Measurements from ENCODE around the gene ZFP90.

The ZFP90 gene

DNA sequence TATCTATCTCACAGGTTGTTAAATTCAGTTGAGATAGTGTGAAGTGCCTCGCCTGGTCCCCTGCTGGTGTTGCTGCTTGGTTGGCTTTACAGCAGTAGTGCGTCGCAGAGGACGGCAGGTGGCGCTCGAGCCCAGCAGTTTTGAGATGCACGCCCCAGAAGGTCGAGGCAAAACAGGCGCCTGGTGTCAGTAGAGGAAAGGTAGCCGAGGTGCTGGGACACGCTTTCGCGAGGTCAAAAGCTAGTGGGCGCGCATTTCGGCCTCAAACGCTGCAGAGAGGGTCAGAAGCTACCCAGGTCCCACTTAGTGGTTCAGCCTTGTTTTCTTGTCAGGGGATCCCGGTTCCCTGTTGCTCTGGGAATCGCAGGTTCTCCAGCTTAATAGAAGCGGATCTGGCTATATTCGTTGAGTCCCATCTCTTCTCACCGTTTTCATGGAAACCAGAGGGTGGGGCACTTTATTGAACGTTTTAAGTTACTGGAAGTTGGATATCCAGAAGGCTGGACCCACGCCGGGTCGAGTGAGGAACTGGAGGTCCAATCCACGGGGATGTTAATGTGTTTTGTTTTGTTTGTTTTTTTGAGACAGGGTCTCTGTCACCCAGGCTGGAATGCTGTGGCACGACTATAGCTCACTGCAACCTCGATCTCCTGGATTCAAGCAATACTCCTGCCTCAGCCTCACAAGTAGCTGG lies 10.3 kb upstream of the ZFP90 start:
- peak overlapping the region; percentile 32 for H3K9ac ChIP-seq (ENCODE audit: insufficient read length, low read depth)
- H3K27me3 ChIP-seq (ENCODE audit: insufficient read depth, insufficient read length), result peaks cover 21% of the 10 kb centered on the region
- no peak overlapping the region for H3K4me3 ChIP-seq (ENCODE audit: insufficient read length, low read depth)
- DNase-seq (ENCODE audit: low read depth, low spot score), result peak; percentile 88
- peaks cover 10% of the 10 kb centered on the region for H3K4me1 ChIP-seq (ENCODE audit: insufficient read depth, insufficient read length)
- peaks cover 17% of the 10 kb centered on the region; the same call in 1 of the 2 replicates for H3K9me3 ChIP-seq (ENCODE audit: insufficient read depth, low read length)
- no peaks in the 10 kb centered on the region for H3K36me3 ChIP-seq (ENCODE audit: insufficient read depth, insufficient read length, low read length)
- TF ChIP-seq YY1 (IDR thresholded peaks at IDR 0.05; ENCODE audit: insufficient read depth, insufficient read length) (no peak), ZNF274 (IDR thresholded peaks at IDR 0.05; ENCODE audit: low read depth, low read length) (no peak), SUZ12 (IDR thresholded peaks at IDR 0.05; ENCODE audit: extremely low read depth, insufficient read depth, insufficient read length) (no peak)

- peaks cover 10% of the 10 kb centered on the region for H3K4me1 ChIP-seq (ENCODE audit: insufficient read depth, insufficient read length)
Measured at GRCh38 chr16:68529608-68529930, 9.5 kb upstream of the ZFP90 start.

GRCh38 chr16:68529931-68530701 lies 9.0 kb upstream of the ZFP90 start:
- Histone ChIP-seq H3K9me3 (ENCODE audit: insufficient read depth, low read length) (peaks cover 17% of the 10 kb centered on the region; the same call in 1 of the 2 replicates), H3K27me3 (ENCODE audit: insufficient read depth, insufficient read length) (peaks cover 21% of the 10 kb centered on the region), H3K9ac (ENCODE audit: insufficient read length, low read depth) (peak overlapping the region; percentile 78), H3K4me3 (ENCODE audit: insufficient read length, low read depth) (peak overlapping the region; percentile 60), H3K36me3 (ENCODE audit: insufficient read depth, insufficient read length, low read length) (no peaks in the 10 kb centered on the region), H3K4me1 (ENCODE audit: insufficient read depth, insufficient read length) (peaks cover 10% of the 10 kb centered on the region)
- no peak for TF ChIP-seq SUZ12 (IDR thresholded peaks at IDR 0.05; ENCODE audit: extremely low read depth, insufficient read depth, insufficient read length)
- TF ChIP-seq YY1 (IDR thresholded peaks at IDR 0.05; ENCODE audit: insufficient read depth, insufficient read length), result peak; percentile 58
- DNase-seq (ENCODE audit: low read depth, low spot score), result peak; percentile 84

More at GRCh38 chr16:68529608-68529930, 9.5 kb upstream of the ZFP90 start:
- TF ChIP-seq ZNF274 (IDR thresholded peaks at IDR 0.05; ENCODE audit: low read depth, low read length) (no peak), YY1 (IDR thresholded peaks at IDR 0.05; ENCODE audit: insufficient read depth, insufficient read length) (no peak), SUZ12 (IDR thresholded peaks at IDR 0.05; ENCODE audit: extremely low read depth, insufficient read depth, insufficient read length) (no peak)
- no peak for DNase-seq (ENCODE audit: low read depth, low spot score)
- Histone ChIP-seq H3K36me3 (ENCODE audit: insufficient read depth, insufficient read length, low read length) (no peaks in the 10 kb centered on the region), H3K4me3 (ENCODE audit: insufficient read length, low read depth) (peak overlapping the region; percentile 60), H3K27me3 (ENCODE audit: insufficient read depth, insufficient read length) (peaks cover 21% of the 10 kb centered on the region), H3K9me3 (ENCODE audit: insufficient read depth, low read length) (peaks cover 17% of the 10 kb centered on the region; the same call in 1 of the 2 replicates), H3K9ac (ENCODE audit: insufficient read length, low read depth) (peak overlapping the region; percentile 78)

GRCh38 chr16:68533937-68534336 lies 5.2 kb upstream of the ZFP90 start:
- Histone ChIP-seq H3K27me3 (ENCODE audit: insufficient read depth, insufficient read length) (peaks cover 19% of the 10 kb centered on the region), H3K9me3 (ENCODE audit: insufficient read depth, low read length) (no peaks in the 10 kb centered on the region), H3K4me3 (ENCODE audit: insufficient read length, low read depth) (no peak overlapping the region), H3K36me3 (ENCODE audit: insufficient read depth, insufficient read length, low read length) (no peaks in the 10 kb centered on the region), H3K4me1 (ENCODE audit: insufficient read depth, insufficient read length) (peaks cover 10% of the 10 kb centered on the region), H3K9ac (ENCODE audit: insufficient read length, low read depth) (no peak overlapping the region)
- no peak for DNase-seq (ENCODE audit: low read depth, low spot score)
- no peak for TF ChIP-seq ZNF274 (IDR thresholded peaks at IDR 0.05; ENCODE audit: low read depth, low read length)
- TF ChIP-seq YY1 (IDR thresholded peaks at IDR 0.05; ENCODE audit: insufficient read depth, insufficient read length), result no peak
- TF ChIP-seq SUZ12 (IDR thresholded peaks at IDR 0.05; ENCODE audit: extremely low read depth, insufficient read depth, insufficient read length), result no peak

DNA sequence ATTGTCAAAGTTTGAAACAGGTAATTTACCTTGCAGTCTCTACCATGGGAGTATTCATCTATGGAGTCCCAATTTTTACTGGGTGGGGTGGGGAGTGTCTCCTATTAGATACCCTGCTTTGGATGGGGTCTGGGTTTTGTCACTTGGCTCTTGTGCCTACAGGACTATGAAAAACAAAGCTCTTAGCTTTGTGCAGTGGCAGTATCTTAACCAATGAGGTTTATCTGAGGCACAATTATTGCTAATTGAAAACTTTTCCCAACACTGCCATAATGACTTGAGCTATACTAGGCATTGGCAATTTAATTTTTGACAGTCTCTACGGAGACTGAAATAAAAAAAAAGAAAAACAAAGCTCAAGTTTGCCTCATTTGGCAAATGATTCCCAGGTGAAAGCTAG lies 3.8 kb upstream of the ZFP90 start:
- TF ChIP-seq YY1 (IDR thresholded peaks at IDR 0.05; ENCODE audit: insufficient read depth, insufficient read length) (no peak), ZNF274 (IDR thresholded peaks at IDR 0.05; ENCODE audit: low read depth, low read length) (no peak), SUZ12 (IDR thresholded peaks at IDR 0.05; ENCODE audit: extremely low read depth, insufficient read depth, insufficient read length) (no peak)
- DNase-seq (ENCODE audit: low read depth, low spot score), result no peak

DNA sequence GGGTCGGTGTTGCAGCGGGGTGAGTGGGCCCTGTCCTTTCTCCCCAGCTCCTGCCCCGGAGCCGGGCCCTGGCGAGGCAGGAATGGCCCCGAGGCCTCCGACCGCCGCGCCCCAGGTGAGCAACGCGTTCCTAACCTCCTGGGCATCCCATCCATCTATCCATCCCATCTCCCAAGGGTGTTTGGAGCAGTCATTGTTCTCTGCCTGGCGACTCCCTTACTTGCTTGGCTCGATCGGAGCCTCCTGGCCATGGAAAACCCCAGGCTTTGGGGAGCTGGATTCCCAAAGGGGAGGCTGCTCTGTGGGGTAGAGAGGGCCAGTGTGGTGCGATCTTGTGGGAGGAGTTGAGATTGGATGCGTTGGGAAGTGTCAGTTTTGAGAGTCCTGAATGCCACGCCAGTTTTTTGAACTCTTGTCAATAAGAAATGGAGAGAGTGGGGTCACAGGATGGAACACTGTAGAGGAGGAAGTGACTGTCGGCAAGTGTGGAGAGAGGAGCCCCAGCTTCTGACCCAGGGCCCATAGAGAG lies 684 bp downstream of the ZFP90 start:
- Histone ChIP-seq H3K9ac (ENCODE audit: insufficient read length, low read depth) (peak overlapping the region; percentile 94), H3K27me3 (ENCODE audit: insufficient read depth, insufficient read length) (no peaks in the 10 kb centered on the region), H3K36me3 (ENCODE audit: insufficient read depth, insufficient read length, low read length) (peaks cover 32% of the 10 kb centered on the region), H3K9me3 (ENCODE audit: insufficient read depth, low read length) (no peaks in the 10 kb centered on the region), H3K4me3 (ENCODE audit: insufficient read length, low read depth) (peak overlapping the region; percentile 89), H3K4me1 (ENCODE audit: insufficient read depth, insufficient read length) (no peaks in the 10 kb centered on the region)
- TF ChIP-seq SUZ12 (IDR thresholded peaks at IDR 0.05; ENCODE audit: extremely low read depth, insufficient read depth, insufficient read length), result no peak
- TF ChIP-seq ZNF274 (IDR thresholded peaks at IDR 0.05; ENCODE audit: low read depth, low read length), result no peak
- no peak for TF ChIP-seq YY1 (IDR thresholded peaks at IDR 0.05; ENCODE audit: insufficient read depth, insufficient read length)
- no peak for DNase-seq (ENCODE audit: low read depth, low spot score)

More for the DNA sequence above, 3.8 kb upstream of the ZFP90 start:
- Histone ChIP-seq H3K4me3 (ENCODE audit: insufficient read length, low read depth) (no peak overlapping the region), H3K27me3 (ENCODE audit: insufficient read depth, insufficient read length) (peaks cover 8% of the 10 kb centered on the region), H3K4me1 (ENCODE audit: insufficient read depth, insufficient read length) (peaks cover 2% of the 10 kb centered on the region), H3K9me3 (ENCODE audit: insufficient read depth, low read length) (no peaks in the 10 kb centered on the region), H3K9ac (ENCODE audit: insufficient read length, low read depth) (no peak overlapping the region), H3K36me3 (ENCODE audit: insufficient read depth, insufficient read length, low read length) (no peaks in the 10 kb centered on the region)

- no peaks in the 10 kb centered on the region for H3K27me3 ChIP-seq (ENCODE audit: insufficient read depth, insufficient read length)
- H3K4me3 ChIP-seq (ENCODE audit: insufficient read length, low read depth), result no peak overlapping the region
- no peak for DNase-seq (ENCODE audit: low read depth, low spot score)
- TF ChIP-seq ZNF274 (IDR thresholded peaks at IDR 0.05; ENCODE audit: low read depth, low read length) (no peak), YY1 (IDR thresholded peaks at IDR 0.05; ENCODE audit: insufficient read depth, insufficient read length) (no peak), SUZ12 (IDR thresholded peaks at IDR 0.05; ENCODE audit: extremely low read depth, insufficient read depth, insufficient read length) (no peak)
- peaks cover 65% of the 10 kb centered on the region for H3K36me3 ChIP-seq (ENCODE audit: insufficient read depth, insufficient read length, low read length)
- H3K9me3 ChIP-seq (ENCODE audit: insufficient read depth, low read length), result peaks cover 65% of the 10 kb centered on the region
- no peaks in the 10 kb centered on the region for H3K4me1 ChIP-seq (ENCODE audit: insufficient read depth, insufficient read length)
- H3K9ac ChIP-seq (ENCODE audit: insufficient read length, low read depth), result no peak overlapping the region
Measured at GRCh38 chr16:68548947-68549346, 9.9 kb downstream of the ZFP90 start.

Data from NT2/D1 (cell line).